ENCODE data around the gene HERC2. TPM values are rescaled to one million over a fixed set of nuclear protein-coding genes. Genes with fewer than 3 reads are reported as not detected.

Gene HERC2
- total RNA-seq, 2 experiments from 2014 or later = 36.0 to 36.5 TPM

DNA sequence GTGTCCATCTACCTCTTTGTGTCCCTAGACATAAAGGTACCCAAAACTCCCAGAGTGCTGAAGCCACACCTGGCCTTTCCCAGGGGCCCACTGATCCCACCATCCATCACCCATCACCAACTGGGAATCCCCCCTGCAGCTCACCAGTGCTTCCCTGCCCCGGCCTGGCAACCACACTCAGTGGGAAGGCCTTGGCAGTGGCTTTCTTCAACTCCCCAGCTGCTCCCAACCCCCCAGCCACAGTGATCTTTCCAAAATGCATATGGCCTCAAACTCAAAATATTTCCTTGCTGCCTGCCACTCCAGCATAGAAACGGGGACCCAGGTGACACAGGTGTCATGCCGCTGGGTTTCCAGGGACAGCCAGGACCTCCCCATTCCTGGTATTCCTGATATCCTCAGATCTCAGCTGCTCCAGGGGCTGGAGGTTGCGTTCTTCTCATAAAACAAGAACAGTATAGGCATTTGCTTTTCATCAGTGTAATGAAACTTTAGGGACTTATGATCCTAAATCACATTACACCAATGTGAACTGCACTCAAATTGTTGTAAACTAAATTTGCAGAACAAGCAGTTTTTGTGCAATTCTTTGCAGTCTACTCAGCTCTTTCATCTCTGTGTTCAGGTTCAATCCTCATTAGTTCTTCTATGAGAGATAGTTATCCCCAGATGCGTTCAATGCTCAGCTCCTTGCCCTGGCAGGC lies 224.2 kb downstream of the HERC2 start:
- H3K4me3 Mint-ChIP-seq = peak overlapping the region; percentile 87
- Histone ChIP-seq H3K36me3 (ENCODE audit: insufficient read depth, low read length) (no peaks in the 10 kb centered on the region), H3K27me3 (ENCODE audit: control insufficient read depth in 1 of 2, insufficient read depth in 2 of 2, low read length in 2 of 2) (peaks cover 67 to 77% of the 10 kb centered on the region in 2 experiments), H3K27ac (ENCODE audit: low read depth in 1 of 2, low read length in 2 of 2) (no peak overlapping the region), H3K9me3 (ENCODE audit: control insufficient read depth in 1 of 2, insufficient read depth in 1 of 2, low read length in 2 of 2) (peaks cover 0 to 51% of the 10 kb centered on the region in 2 experiments), H3K4me1 (ENCODE audit: insufficient read depth, low read length) (peaks cover 59% of the 10 kb centered on the region), H3K4me3 (ENCODE audit: low read length) (no peak overlapping the region)
- no peaks in the 10 kb centered on the region for H3K36me3 Mint-ChIP-seq (ENCODE audit: low read depth)
- CTCF ChIA-PET = no interaction called here
- ATAC-seq (ENCODE audit: poor library complexity) (no peak), DNase-seq (no peak)
- peaks cover 63% of the 10 kb centered on the region for H3K27me3 Mint-ChIP-seq
- POLR2A ChIA-PET = interaction anchor here (1.6 kb wide), 1 partner anchor 10 kb away, joined by 7 read pairs; no protein-coding TSS in a partner anchor
- no peaks in the 10 kb centered on the region for H3K9me3 Mint-ChIP-seq
- TF ChIP-seq CTCF (IDR thresholded peaks at IDR 0.05) = no peak
- H3K4me1 Mint-ChIP-seq (ENCODE audit: low read depth) = peaks cover 43% of the 10 kb centered on the region
- H3K27ac Mint-ChIP-seq = no peak overlapping the region
- intact Hi-C loops (cut with DNase I, micrococcal nuclease) = loop anchor here in 1 of 2 experiments (5.0 kb wide), 1 partner anchor 39 kb away; no protein-coding TSS in a partner anchor

- ATAC-seq (ENCODE audit: poor library complexity) = no peak
- Histone ChIP-seq H3K4me1 (ENCODE audit: insufficient read depth, low read length) (peaks cover 59% of the 10 kb centered on the region), H3K36me3 (ENCODE audit: insufficient read depth, low read length) (no peaks in the 10 kb centered on the region), H3K27ac (ENCODE audit: low read depth in 1 of 2, low read length in 2 of 2) (no peak overlapping the region), H3K9me3 (ENCODE audit: control insufficient read depth in 1 of 2, insufficient read depth in 1 of 2, low read length in 2 of 2) (peaks cover 2 to 44% of the 10 kb centered on the region in 2 experiments), H3K4me3 (ENCODE audit: low read length) (peak overlapping the region; percentile 52), H3K27me3 (ENCODE audit: control insufficient read depth in 1 of 2, insufficient read depth in 2 of 2, low read length in 2 of 2) (peaks cover 70 to 77% of the 10 kb centered on the region in 2 experiments)
- Mint-ChIP-seq H3K4me1 (ENCODE audit: low read depth) (peaks cover 43% of the 10 kb centered on the region), H3K4me3 (peak overlapping the region; percentile 90), H3K27ac (no peak overlapping the region), H3K36me3 (ENCODE audit: low read depth) (peaks cover 4% of the 10 kb centered on the region), H3K9me3 (no peaks in the 10 kb centered on the region), H3K27me3 (peaks cover 71% of the 10 kb centered on the region)
- ChIA-PET CTCF (no interaction called here), POLR2A (interaction anchor here (0.9 to 2.4 kb wide), 2 partner anchors 10 to 38 kb away, joined by 3 to 8 read pairs; no protein-coding TSS in a partner anchor)
- intact Hi-C loops (cut with DNase I, micrococcal nuclease) = loop anchor here in 1 of 2 experiments (5.0 kb wide), 1 partner anchor 40 kb away; no protein-coding TSS in a partner anchor
- TF ChIP-seq CTCF (IDR thresholded peaks at IDR 0.05) = no peak
- DNase-seq = peak in 1 of 14 experiments; percentile 34
Observed at GRCh38 chr15:28096670-28097431, 225.1 kb downstream of the HERC2 start.

DNA sequence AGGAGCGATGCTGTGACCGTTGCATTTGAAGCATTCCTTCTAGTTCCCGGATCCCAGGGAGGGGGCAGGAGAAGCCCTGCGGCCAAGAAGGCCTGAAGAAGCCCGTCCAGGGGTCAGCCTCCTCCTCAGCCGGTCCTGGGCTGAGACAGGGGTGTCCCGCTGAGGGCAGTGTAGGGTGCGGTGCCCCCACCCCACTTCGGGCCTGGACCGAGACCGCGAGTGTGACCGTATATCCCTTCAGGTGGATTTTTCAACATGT lies 225.6 kb downstream of the HERC2 start:
- H3K36me3 Mint-ChIP-seq (ENCODE audit: low read depth) = peaks cover 4% of the 10 kb centered on the region
- ChIA-PET CTCF (no interaction called here), POLR2A (interaction anchor here (0.9 to 2.4 kb wide), 2 partner anchors 11 to 39 kb away, joined by 3 to 8 read pairs; no protein-coding TSS in a partner anchor)
- no peaks in the 10 kb centered on the region for H3K36me3 ChIP-seq (ENCODE audit: insufficient read depth, low read length)
- H3K9me3 Mint-ChIP-seq = no peaks in the 10 kb centered on the region
- DNase-seq (no peak), ATAC-seq (ENCODE audit: poor library complexity) (no peak)
- H3K27ac ChIP-seq (ENCODE audit: low read depth in 1 of 2, low read length in 2 of 2) = no peak overlapping the region
- H3K4me1 ChIP-seq (ENCODE audit: insufficient read depth, low read length) = peaks cover 59% of the 10 kb centered on the region
- TF ChIP-seq CTCF (IDR thresholded peaks at IDR 0.05) = no peak
- peak overlapping the region; percentile 55 for H3K27ac Mint-ChIP-seq
- peaks cover 75 to 78% of the 10 kb centered on the region in 2 experiments for H3K27me3 ChIP-seq (ENCODE audit: control insufficient read depth in 1 of 2, insufficient read depth in 2 of 2, low read length in 2 of 2)
- H3K27me3 Mint-ChIP-seq = peaks cover 76% of the 10 kb centered on the region
- H3K4me3 Mint-ChIP-seq = peak overlapping the region; percentile 90
- peaks cover 43% of the 10 kb centered on the region for H3K4me1 Mint-ChIP-seq (ENCODE audit: low read depth)
- intact Hi-C loops (cut with DNase I, micrococcal nuclease) = loop anchor here in 1 of 2 experiments (5.0 kb wide), 1 partner anchor 41 kb away; no protein-coding TSS in a partner anchor
- peaks cover 7 to 45% of the 10 kb centered on the region in 2 experiments for H3K9me3 ChIP-seq (ENCODE audit: control insufficient read depth in 1 of 2, insufficient read depth in 1 of 2, low read length in 2 of 2)
- H3K4me3 ChIP-seq (ENCODE audit: low read length) = peak overlapping the region; percentile 52

Measured in CD4-positive, alpha-beta T cell (primary cell).